Mesothelial cell of epicardium (in vitro differentiated cells): ENCODE data around the gene SENP1. TPM values are rescaled to one million over a fixed set of nuclear protein-coding genes. Genes with fewer than 3 reads are reported as not detected.

Source experiments
- DNase-seq, 2 experiments: peaks; one replicate each; pipeline ENCODE4 v3.0.0; 2021; ENCODE audit warnings: low spot score in 2 of 2; ENCODE audit not compliant: unreplicated experiment in 2 of 2
- H3K27ac Mint-ChIP-seq: 2 replicates; pipeline ENCODE4 v1.8.0; 2021; ENCODE audit warnings: mixed read lengths
- H3K27me3 Mint-ChIP-seq: 2 replicates; pipeline ENCODE4 v1.8.0; 2021; ENCODE audit warnings: low read depth, mixed read lengths
- H3K36me3 Mint-ChIP-seq: 2 replicates; pipeline ENCODE4 v1.8.0; 2021; ENCODE audit warnings: mixed read lengths
- H3K4me1 Mint-ChIP-seq: 2 replicates; pipeline ENCODE4 v1.8.0; 2021; ENCODE audit warnings: mixed read lengths
- H3K4me3 Mint-ChIP-seq: 2 replicates; pipeline ENCODE4 v1.8.0; 2021; ENCODE audit warnings: mild to moderate bottlenecking, moderate library complexity, mixed read lengths
- H3K9me3 Mint-ChIP-seq: 2 replicates; pipeline ENCODE4 v1.8.0; 2021; ENCODE audit warnings: mixed read lengths
- CTCF ChIP-seq: fragments of 200-600 bp; sonication (generic); IDR thresholded peaks from one replicate; pipeline ENCODE4 v1.5.0; 2021; ENCODE audit warnings: antibody characterized with exemption; ENCODE audit not compliant: unreplicated experiment
- total RNA-seq: library from RNA; stranded (reverse); gene quantifications from 3 replicates; pipeline ENCODE4 v1.2.1, GENCODE V29; 2021

The SENP1 gene
- total RNA-seq, 1 donor from 2014 or later = 31.1 TPM

DNA sequence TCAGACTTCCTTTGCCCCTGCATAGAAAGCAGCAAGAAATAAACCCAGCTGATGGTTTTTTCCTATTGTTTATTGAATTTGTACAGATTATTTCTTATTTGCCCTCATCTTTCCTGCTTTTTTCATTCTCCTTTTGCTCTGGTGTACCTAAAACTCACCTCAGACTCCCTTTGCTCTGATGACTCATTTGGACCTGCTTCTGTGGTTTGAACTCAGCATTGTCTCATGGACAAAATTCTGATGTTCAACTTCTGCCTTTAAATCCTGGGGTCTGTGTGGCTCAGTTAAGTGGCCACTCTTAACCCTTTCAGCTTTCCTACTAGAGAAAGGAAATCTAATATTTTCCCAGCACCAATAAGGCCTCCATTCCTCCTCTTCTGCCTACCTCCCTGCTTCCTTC is 3.5 kb upstream of the SENP1 start:
- Mint-ChIP-seq H3K36me3 (no peaks in the 10 kb centered on the region), H3K4me3 (no peak overlapping the region), H3K9me3 (no peaks in the 10 kb centered on the region), H3K27ac (no peak overlapping the region), H3K4me1 (peaks cover 18% of the 10 kb centered on the region), H3K27me3 (peaks cover 17% of the 10 kb centered on the region)
- TF ChIP-seq CTCF = no peak
- DNase-seq = no peak

- Mint-ChIP-seq H3K4me3 (peak overlapping the region; percentile 83), H3K27me3 (peaks cover 11% of the 10 kb centered on the region), H3K4me1 (peaks cover 28% of the 10 kb centered on the region), H3K9me3 (no peaks in the 10 kb centered on the region), H3K27ac (peak overlapping the region; percentile 94), H3K36me3 (no peaks in the 10 kb centered on the region)
- no peak for TF ChIP-seq CTCF
- DNase-seq = no peak
These were observed 1.1 kb upstream of the SENP1 start for GRCh38 chr12:48106681-48107613.

- H3K4me3 Mint-ChIP-seq = peak overlapping the region; percentile 83
- peak; percentile 29 to 71 for DNase-seq
- no peaks in the 10 kb centered on the region for H3K9me3 Mint-ChIP-seq
- H3K36me3 Mint-ChIP-seq = no peaks in the 10 kb centered on the region
- H3K27me3 Mint-ChIP-seq = peaks cover 11% of the 10 kb centered on the region
- H3K4me1 Mint-ChIP-seq = peaks cover 28% of the 10 kb centered on the region
- peak overlapping the region; percentile 94 for H3K27ac Mint-ChIP-seq
- no peak for TF ChIP-seq CTCF
These were observed 485 bp downstream of the SENP1 start for GRCh38 chr12:48105321-48105866.

DNA sequence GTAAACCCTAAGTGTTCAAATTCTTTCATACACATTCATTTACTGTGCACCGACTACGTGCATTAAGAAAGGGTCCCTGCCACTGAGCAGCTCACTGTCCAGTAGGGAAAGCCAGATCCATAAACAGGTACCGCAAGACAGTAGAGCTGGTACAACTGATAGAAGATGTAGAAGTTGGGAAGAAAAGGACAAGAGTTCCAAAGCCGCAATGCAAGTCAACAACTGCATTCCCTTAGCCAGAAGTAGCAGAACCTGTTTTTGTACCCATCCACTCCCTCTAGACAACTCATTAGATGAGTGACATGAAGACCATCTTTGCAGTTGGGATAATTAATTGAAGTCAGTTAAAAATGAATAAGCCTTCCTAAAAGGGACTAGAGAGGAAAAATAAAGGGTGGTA is 1.3 kb downstream of the SENP1 start:
- Mint-ChIP-seq H3K27ac (peak overlapping the region; percentile 94), H3K27me3 (peaks cover 4% of the 10 kb centered on the region), H3K4me1 (peaks cover 28% of the 10 kb centered on the region), H3K4me3 (peak overlapping the region; percentile 83), H3K9me3 (no peaks in the 10 kb centered on the region), H3K36me3 (no peaks in the 10 kb centered on the region)
- TF ChIP-seq CTCF = no peak
- no peak for DNase-seq

DNA sequence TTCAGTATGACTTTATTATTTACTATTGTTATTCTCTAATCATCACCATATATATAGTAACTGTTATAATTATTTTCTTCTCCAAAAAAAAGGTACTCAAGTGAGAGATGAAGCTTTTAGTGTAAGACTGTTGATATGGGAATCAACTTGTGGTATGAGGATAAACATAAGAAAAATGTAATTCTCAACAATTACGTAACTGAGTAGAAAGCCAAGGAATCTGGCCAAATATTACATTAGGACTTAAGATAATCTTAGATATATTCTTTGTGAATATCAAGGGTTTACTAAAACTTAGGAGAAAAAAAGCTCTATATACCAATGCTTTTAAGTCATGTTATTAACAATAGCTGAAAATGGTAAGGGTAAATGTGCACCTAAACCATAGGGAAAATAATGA is 13.3 kb downstream of the SENP1 start:
- peaks cover 21% of the 10 kb centered on the region for H3K36me3 Mint-ChIP-seq
- no peak for TF ChIP-seq CTCF
- no peak overlapping the region for H3K27ac Mint-ChIP-seq
- H3K4me1 Mint-ChIP-seq = no peaks in the 10 kb centered on the region
- DNase-seq = no peak
- no peaks in the 10 kb centered on the region for H3K9me3 Mint-ChIP-seq
- no peak overlapping the region for H3K4me3 Mint-ChIP-seq
- no peaks in the 10 kb centered on the region for H3K27me3 Mint-ChIP-seq
